ENCODE data around the gene DUSP7.

DNA sequence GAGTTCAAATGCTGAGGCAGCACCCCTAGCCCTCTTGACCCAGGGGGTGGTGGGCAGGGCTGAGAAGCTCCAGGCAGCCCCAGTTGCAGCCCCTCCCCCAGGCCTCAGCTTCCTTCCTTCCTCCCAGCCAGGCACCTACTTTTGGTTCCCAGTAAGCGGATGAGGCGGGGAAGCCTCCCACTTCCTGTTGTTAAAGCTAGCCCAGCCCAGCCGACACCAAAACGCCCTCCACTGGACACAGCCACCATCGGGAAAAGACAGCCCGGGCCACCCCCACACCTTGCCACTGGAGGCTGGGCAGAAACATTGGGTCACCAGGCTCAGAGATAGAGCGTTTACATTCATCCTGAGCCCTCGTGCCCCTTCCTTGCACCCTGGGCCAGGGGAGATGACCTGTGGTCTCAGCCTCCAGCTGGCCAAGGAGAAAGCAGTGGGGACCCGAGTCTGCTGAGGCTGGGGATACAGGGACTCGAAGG lies 3.5 kb downstream of the DUSP7 start:
- TF ChIP-seq, protein P1, sequence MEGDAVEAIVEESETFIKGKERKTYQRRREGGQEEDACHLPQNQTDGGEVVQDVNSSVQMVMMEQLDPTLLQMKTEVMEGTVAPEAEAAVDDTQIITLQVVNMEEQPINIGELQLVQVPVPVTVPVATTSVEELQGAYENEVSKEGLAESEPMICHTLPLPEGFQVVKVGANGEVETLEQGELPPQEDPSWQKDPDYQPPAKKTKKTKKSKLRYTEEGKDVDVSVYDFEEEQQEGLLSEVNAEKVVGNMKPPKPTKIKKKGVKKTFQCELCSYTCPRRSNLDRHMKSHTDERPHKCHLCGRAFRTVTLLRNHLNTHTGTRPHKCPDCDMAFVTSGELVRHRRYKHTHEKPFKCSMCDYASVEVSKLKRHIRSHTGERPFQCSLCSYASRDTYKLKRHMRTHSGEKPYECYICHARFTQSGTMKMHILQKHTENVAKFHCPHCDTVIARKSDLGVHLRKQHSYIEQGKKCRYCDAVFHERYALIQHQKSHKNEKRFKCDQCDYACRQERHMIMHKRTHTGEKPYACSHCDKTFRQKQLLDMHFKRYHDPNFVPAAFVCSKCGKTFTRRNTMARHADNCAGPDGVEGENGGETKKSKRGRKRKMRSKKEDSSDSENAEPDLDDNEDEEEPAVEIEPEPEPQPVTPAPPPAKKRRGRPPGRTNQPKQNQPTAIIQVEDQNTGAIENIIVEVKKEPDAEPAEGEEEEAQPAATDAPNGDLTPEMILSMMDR (IDR thresholded peaks at IDR 0.05; ENCODE audit: insufficient read depth, low read depth, low read length): peak; percentile 21
- TF ChIP-seq EZH2 (IDR thresholded peaks at IDR 0.05; ENCODE audit: insufficient read depth, low read length): no peak
